Measurements from ENCODE around the gene CLECL1. TPM values are rescaled to one million over a fixed set of nuclear protein-coding genes. Genes with fewer than 3 reads are reported as not detected.

The CLECL1 gene
- total and polyA plus RNA-seq, 2 of the 4 experiments (the other 2 are of a cell fraction): not detected

- Histone ChIP-seq H3K27ac (ENCODE audit: insufficient read depth, low read length) (no peak overlapping the region), H3K79me1 (ENCODE audit: low read depth in 1 of 2, low read length in 2 of 2) (no peaks in the 10 kb centered on the region), H3K56ac (ENCODE audit: extremely low read depth, insufficient read depth, low read length) (no peak overlapping the region), H3K9me3 (ENCODE audit: control insufficient read depth, insufficient read depth, low read length) (no peaks in the 10 kb centered on the region), H2BK5ac (ENCODE audit: low read depth, low read length, poor library complexity, severe bottlenecking) (no peak overlapping the region), H4K5ac (ENCODE audit: low read depth, low read length) (no peak overlapping the region), H3K27me3 (ENCODE audit: control insufficient read depth, insufficient read depth, low read length) (no peaks in the 10 kb centered on the region; the same call in none of the 2 replicates), H3K4me3 (ENCODE audit: insufficient read depth, low read depth, low read length) (no peak overlapping the region), H4K91ac (ENCODE audit: insufficient read depth, low read depth, low read length) (no peak overlapping the region), H4K20me1 (ENCODE audit: insufficient read depth, low read length) (no peaks in the 10 kb centered on the region), H3K9ac (ENCODE audit: low read depth, low read length) (no peak overlapping the region), H3K4me1 (ENCODE audit: control insufficient read depth, insufficient read depth, low read length) (no peaks in the 10 kb centered on the region), H2BK15ac (ENCODE audit: low read depth, low read length) (no peak overlapping the region), H3K18ac (ENCODE audit: low read depth, low read length) (no peak overlapping the region), H4K8ac (ENCODE audit: low read depth in 2 of 2, low read length in 2 of 2) (no peak overlapping the region), H2BK120ac (ENCODE audit: low read depth, low read length) (no peak overlapping the region), H2AFZ (replicated peaks; ENCODE audit: low read length, poor library complexity) (no peak overlapping the region), H2AK5ac (ENCODE audit: low read depth, low read length) (no peak overlapping the region), H3K9me1 (ENCODE audit: insufficient read depth, low read length) (no peaks in the 10 kb centered on the region), H3K36me3 (ENCODE audit: control insufficient read depth, insufficient read depth, low read length) (no peaks in the 10 kb centered on the region), H2BK20ac (ENCODE audit: low read depth, low read length) (no peak overlapping the region), H3K4ac (ENCODE audit: low read depth, low read length) (no peak overlapping the region), H3K14ac (replicated peaks; ENCODE audit: low read depth, low read length) (no peak overlapping the region), H2AK9ac (replicated peaks; ENCODE audit: low read depth, low read length, poor library complexity) (no peak overlapping the region), H3K23ac (ENCODE audit: low read depth, low read length) (no peak overlapping the region), H3K4me2 (ENCODE audit: low read depth, low read length) (no peak overlapping the region)
- ChIA-PET POLR2A (ENCODE audit: unreplicated experiment) (no interaction called here), CTCF (interaction anchor here (1.1 to 1.3 kb wide), 2 partner anchors 13 to 22 kb away, joined by 5 to 6 read pairs; no protein-coding TSS in a partner anchor)
- intact Hi-C loops (cut with micrococcal nuclease): no loop called here
- no TSS peak for BruUV-seq (replicated peaks)
- TF ChIP-seq SMC3 (IDR thresholded peaks at IDR 0.05; ENCODE audit: low read depth, low read length): no peak
- TF ChIP-seq MAFK (IDR thresholded peaks at IDR 0.05; ENCODE audit: low read depth, low read length): no peak
- no peak for TF ChIP-seq NFE2L2 (IDR thresholded peaks at IDR 0.05; ENCODE audit: low read depth, low read length)
- TF ChIP-seq BHLHE40 (IDR thresholded peaks at IDR 0.05; ENCODE audit: low read depth, low read length): no peak
- TF ChIP-seq, protein P1, sequence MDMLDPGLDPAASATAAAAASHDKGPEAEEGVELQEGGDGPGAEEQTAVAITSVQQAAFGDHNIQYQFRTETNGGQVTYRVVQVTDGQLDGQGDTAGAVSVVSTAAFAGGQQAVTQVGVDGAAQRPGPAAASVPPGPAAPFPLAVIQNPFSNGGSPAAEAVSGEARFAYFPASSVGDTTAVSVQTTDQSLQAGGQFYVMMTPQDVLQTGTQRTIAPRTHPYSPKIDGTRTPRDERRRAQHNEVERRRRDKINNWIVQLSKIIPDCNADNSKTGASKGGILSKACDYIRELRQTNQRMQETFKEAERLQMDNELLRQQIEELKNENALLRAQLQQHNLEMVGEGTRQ (IDR thresholded peaks at IDR 0.05; ENCODE audit: low read depth, low read length): no peak
- TF ChIP-seq RFX5 (IDR thresholded peaks at IDR 0.05; ENCODE audit: low read depth, low read length): no peak
- TF ChIP-seq CHD1 (IDR thresholded peaks at IDR 0.05; ENCODE audit: low read depth, low read length): no peak
- no peak for TF ChIP-seq FOS (IDR thresholded peaks at IDR 0.05; ENCODE audit: low read depth, low read length)
- no peak for TF ChIP-seq RCOR1 (IDR thresholded peaks at IDR 0.05; ENCODE audit: insufficient replicate concordance, low read length)
- no peak for TF ChIP-seq MXI1 (IDR thresholded peaks at IDR 0.05; ENCODE audit: borderline replicate concordance, low read depth, low read length)
- TF ChIP-seq, protein P2, sequence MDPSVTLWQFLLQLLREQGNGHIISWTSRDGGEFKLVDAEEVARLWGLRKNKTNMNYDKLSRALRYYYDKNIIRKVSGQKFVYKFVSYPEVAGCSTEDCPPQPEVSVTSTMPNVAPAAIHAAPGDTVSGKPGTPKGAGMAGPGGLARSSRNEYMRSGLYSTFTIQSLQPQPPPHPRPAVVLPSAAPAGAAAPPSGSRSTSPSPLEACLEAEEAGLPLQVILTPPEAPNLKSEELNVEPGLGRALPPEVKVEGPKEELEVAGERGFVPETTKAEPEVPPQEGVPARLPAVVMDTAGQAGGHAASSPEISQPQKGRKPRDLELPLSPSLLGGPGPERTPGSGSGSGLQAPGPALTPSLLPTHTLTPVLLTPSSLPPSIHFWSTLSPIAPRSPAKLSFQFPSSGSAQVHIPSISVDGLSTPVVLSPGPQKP (IDR thresholded peaks at IDR 0.05; ENCODE audit: borderline replicate concordance, low read depth, low read length): no peak
- no peak for TF ChIP-seq RAD21 (IDR thresholded peaks at IDR 0.05; ENCODE audit: low read length)
- TF ChIP-seq POLR2A (IDR thresholded peaks at IDR 0.05; ENCODE audit: low read depth, low read length): no peak
- TF ChIP-seq MAZ (IDR thresholded peaks at IDR 0.05; ENCODE audit: borderline replicate concordance, low read depth, low read length): no peak
- no peak for TF ChIP-seq CEBPB (IDR thresholded peaks at IDR 0.05; ENCODE audit: low read depth, low read length)
- TF ChIP-seq CTCF (conservative IDR thresholded peaks at IDR 0.05; ENCODE audit: low read depth, low read length): no peak
- ATAC-seq (ENCODE audit: low read depth) (no peak), DNase-seq (no peak)
- WGBS, 2 experiments (ENCODE audit: extremely low coverage in 2 of 2, insufficient read length in 1 of 2): no CpG with 5 or more reads among the region's 3 CpGs
- dilution Hi-C loops (cut with HindIII; ENCODE audit: low sequenced_read_pairs, unreplicated experiment): no loop called here
- in situ Hi-C loops (cut with MboI; ENCODE audit: low sequenced_read_pairs): no loop called here
These were observed 2.9 kb downstream of the CLECL1 start for GRCh38 chr12:9730011-9730410.
